Renal cortex interstitium (tissue), 15 donors: Measurements from ENCODE around the gene NIM1K. TPM values are rescaled to one million over a fixed set of nuclear protein-coding genes. Genes with fewer than 3 reads are reported as not detected.
A peak's percentile ranks its signal among the peaks of the same experiment; 100 is the strongest.
"Not testable (repeated sequence)": the region's sequence is repeated elsewhere in the genome, so short reads cannot be mapped to it uniquely, and the experiment has no call there.

ENCODE experiments used
- DNase-seq, 11 donors: peaks; one replicate each; pipeline ENCODE4 v3.0.0-alpha.2; 2013; ENCODE audit warnings: low read depth in 9 of 11, low spot score in 4 of 11; ENCODE audit errors: extremely low read depth in 1 of 11
- long read RNA-seq, 16 experiments: transcript quantifications; one replicate each; lab custom pipeline, GENCODE V29; 2026
- polyA plus RNA-seq, 3 donors: library from polyadenylated mRNA; unstranded; fragments of 120-200 nt; gene quantifications; one replicate each; pipeline ENCODE4 v1.2.1, GENCODE V29; 2013; ENCODE audit not compliant: insufficient read length in 3 of 3

NIM1K gene
- polyA plus RNA-seq = under 1 TPM; 0.33 to 0.61 (median 0.58) TPM
- long read RNA-seq, donor 1 = 0 reads
- long read RNA-seq, donor 2 = 0 reads
- long read RNA-seq, donor 3 = 0 reads
- long read RNA-seq, donor 4 = 0 reads
- long read RNA-seq, donor 5 = 0 reads
- long read RNA-seq, donor 6 = 0 reads
- long read RNA-seq, donor 7 = 0 reads
- long read RNA-seq, donor 8 = 0 reads
- long read RNA-seq, donor 9 = 0 reads
- long read RNA-seq, donor 10 = 0 reads
- long read RNA-seq, donor 11 = 0 reads
- long read RNA-seq, donor 12 = 0 reads
- long read RNA-seq, donor 13 = 0 reads
- long read RNA-seq, donor 14 = 0 reads
- long read RNA-seq, donor 15 = 0 reads
- long read RNA-seq, donor 16 = 0 reads

GRCh38 chr5:43191740-43192557, at the start of gene NIM1K:
Gene NIM1K (plus strand): TSS chr5:43192225. CDS start chr5:43245776, 53,551 bp downstream.
- peak in 6 of 11 donors; percentile 41 to 61 (median 46) for DNase-seq

DNA sequence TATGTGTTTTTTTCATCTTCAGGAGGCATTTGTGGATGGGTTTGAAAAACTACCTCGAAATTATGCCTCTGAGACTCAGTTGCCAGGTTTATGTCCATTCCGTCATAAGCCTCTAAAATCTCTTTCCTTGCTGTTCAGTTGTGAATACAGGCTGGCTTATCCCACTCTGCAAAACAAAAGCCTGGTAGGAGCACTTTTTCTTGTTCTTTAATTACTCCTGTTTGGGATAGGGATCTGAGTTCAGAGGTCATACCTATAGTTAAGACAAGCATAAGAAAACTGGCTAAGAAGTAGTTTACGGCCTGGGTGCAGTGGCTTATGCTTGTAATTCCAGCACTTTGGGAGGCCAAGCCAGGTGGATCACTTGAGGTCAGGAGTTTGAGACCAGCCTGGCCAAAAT, 47.0 kb upstream of the NIM1K start:
- DNase-seq = no peak

DNA sequence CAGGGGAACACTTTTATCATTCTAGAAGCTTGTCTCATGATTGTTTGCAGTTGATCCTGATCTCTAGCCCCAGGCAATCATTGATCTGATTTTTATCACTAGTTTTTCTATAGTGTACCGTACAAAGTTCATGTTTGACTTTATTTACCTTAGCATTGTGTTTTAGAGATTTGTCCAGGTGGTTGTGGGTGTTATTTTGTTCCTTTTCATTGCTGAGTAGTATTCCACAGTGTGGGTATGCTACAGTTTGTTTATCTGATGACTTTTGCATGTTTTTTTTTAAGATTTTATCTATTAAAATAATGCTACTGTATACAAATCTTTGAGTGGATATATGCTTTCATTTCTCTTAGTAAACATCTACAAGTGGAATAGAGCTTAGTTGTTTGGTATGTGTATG, 45.1 kb upstream of the NIM1K start:
- no peak for DNase-seq

GRCh38 chr5:43148417-43148816, 43.6 kb upstream of the NIM1K start:
- DNase-seq = no peak

- no peak for DNase-seq
Observed at GRCh38 chr5:43149231-43149630, 42.8 kb upstream of the NIM1K start.

- DNase-seq = no peak
Observed at GRCh38 chr5:43150075-43150474, 42.0 kb upstream of the NIM1K start.

DNA sequence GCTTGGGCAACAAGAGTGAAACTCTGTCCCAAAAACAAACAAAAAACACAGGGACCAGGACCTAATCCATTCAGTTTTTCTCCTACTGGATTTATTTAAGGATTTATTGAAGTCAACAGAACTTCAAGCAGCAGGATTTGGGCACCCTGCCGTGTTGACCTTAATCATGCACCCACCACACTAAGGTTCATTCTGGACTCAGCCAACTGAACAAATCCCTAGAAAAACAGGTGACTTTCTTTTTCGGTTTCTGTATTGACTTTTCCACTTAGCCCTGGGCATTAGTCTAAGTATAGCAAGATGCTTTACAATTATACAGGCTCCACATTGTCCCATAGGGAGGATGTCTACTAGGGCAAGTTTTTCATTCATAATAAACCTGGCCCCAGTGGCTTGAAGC, 41.3 kb upstream of the NIM1K start:
- no peak for DNase-seq

DNA sequence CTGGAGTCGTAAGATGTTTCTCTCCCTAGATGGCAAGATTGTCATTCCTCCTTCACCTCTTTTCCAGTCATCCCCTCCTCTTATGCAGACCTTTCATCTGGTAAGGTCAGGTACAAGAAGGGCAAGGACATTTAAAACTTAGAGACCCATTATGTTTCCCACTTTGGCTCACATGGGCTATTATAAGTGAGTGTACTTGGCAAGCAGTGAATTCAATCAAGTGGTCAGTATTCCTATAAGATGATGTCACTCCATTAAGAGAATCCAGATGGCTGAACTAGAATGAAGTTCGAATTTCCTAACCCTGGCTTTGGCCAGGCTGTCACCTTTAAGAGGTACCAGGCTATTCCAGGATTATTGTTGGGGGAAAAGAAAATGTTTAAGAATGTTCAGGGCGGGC, 39.1 kb upstream of the NIM1K start:
- no peak for DNase-seq

DNA sequence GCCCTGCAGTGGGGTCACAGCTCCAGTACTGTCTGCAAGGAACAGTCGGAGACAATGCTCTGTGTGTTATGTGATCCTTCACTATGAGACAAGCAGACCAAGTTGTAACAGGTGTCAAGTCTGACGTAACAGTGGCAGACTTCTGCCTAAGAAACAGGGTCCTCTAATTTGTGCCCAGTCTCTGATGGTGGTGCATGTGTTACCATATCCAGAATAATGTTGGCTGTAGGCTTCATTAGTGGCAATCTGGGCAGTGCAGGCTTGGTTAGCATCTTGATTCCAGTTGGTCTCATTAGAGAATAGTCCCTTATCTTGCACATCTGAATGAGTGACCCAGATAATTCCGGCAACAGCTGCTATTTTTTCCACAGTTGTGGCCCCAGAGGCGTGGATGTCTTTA, 37.6 kb upstream of the NIM1K start:
- DNase-seq = no peak

- no peak for DNase-seq
Observed at GRCh38 chr5:43155394-43156096, 36.5 kb upstream of the NIM1K start.

DNA sequence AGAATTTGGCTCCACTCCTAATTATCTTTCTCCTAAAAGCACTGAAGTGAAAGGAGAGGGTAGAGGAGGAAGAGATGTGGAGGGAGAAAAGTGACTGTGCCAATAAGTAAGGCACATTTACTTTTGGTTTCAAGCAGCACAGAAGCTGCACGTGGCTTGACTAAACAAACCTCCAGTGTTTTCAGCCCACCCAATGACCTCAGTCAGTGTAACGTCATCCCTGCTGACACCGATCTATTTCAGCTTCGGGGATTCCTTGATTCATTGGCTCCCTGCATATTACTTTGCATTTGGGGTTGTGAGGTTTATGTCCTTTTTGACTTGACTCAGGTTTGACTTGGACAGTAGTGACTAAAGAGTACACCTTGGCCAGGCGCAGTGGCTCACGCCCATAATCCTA, 35.6 kb upstream of the NIM1K start:
- DNase-seq = no peak

GRCh38 chr5:43157068-43157467, 35.0 kb upstream of the NIM1K start:
- no peak for DNase-seq

DNA sequence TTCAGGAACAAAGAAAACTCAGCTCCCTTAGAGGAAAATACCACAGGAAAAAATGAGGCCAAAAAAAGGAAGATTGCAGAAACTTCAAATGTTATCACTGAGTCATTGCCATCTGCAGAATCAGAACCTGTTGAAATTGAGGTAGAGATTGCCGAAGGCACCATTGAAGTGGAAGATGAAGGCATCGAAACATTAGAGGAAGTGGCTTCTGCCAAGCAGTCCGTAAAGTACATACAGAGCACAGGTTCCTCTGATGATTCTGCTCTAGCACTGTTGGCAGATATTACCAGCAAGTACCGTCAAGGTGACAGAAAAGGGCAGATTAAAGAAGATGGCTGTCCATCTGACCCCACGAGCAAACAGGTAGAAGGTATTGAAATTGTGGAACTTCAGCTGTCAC, 30.8 kb upstream of the NIM1K start:
- DNase-seq = no peak

- DNase-seq = not testable (repeated sequence)
Observed at GRCh38 chr5:43164801-43165200, 27.2 kb upstream of the NIM1K start.

DNA sequence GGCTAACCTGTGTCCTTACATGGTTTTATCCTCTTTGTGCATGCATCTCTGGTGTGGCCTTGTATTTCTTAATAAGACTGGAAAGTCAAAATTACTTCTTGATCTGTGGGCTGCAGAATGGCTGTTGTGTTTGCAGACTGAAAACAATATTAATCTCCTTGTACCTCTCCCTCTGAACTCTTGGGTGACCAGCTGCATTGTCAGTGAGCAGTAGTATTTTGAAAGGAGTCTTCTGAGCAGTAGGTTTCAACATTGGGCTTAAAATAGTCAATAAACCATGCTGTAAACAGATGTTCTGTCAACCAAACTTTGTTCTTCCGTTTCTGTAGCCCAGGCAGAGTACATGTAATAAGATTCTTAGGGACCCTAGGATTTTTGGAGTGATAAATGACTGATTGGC, 26.7 kb upstream of the NIM1K start:
- no peak for DNase-seq

DNA sequence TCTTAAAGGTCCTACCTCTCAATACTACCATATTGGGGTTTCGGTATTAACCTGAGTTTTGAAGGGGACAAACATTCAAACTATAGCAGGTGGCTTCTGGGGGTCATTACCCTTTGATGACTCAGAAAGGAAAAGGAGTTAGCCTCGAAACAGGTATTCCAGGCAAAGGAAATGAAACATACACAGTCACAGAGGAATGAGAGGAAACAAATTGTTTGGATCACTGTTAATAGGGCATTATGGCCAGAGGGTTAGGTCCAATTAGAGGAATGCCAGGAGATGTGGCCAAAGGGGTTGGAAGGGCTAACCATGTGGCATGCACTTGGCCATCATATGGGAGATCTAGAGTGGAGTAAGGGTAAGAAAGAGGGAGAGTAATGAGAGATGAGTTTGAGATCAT, 23.9 kb upstream of the NIM1K start:
- no peak for DNase-seq

- no peak for DNase-seq
Observed at GRCh38 chr5:43171451-43171850, 20.6 kb upstream of the NIM1K start.

GRCh38 chr5:43171926-43172325, 20.1 kb upstream of the NIM1K start:
- DNase-seq = no peak

DNA sequence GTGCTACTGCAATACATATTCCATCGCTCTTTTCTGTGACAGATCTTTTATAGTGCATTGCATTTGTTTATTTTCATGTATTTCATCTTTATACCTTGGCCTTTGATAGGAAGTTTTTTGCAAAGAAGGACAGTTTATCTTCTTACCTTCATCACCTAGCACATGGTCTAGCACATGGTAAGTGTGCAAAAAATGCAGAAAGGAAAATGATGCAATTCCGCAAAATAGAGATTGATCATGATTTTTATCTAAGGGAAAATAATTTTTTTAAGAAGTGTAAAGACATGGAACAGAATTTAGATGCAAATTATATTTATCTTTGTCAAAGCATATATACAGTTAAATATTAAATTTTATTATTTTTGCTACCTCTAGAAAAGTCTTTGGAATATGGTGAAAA, 19.2 kb upstream of the NIM1K start:
- DNase-seq = no peak

DNA sequence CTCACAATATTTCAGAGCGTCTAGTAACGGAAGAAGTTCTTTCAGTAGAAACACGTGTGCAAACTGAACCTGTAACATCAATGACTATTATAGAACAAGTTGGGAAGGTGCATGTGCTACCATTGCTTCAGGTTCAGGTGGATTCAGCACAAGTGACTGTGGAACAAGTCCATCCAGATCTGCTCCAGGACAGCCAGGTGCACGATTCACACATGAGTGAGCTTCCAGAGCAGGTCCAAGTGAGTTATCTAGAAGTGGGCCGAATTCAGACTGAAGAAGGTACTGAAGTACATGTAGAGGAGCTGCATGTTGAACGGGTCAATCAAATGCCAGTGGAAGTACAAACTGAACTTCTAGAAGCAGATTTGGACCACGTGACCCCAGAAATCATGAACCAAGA, 17.4 kb upstream of the NIM1K start:
- no peak for DNase-seq
